Neural progenitor cell (in vitro differentiated cells): ENCODE data around the gene CDHR2. TPM values are rescaled to one million over a fixed set of nuclear protein-coding genes. Genes with fewer than 3 reads are reported as not detected.

Source experiments
- DNase-seq: peaks from one replicate; pipeline ENCODE4 v3.0.0-alpha.2; 2016; ENCODE audit warnings: low spot score
- H2AFZ ChIP-seq: fragments of 200-600 bp; sonication (generic); replicated peaks from 2 replicates; pipeline ENCODE4 v1.6.1; 2016; ENCODE audit warnings: antibody characterized with exemption
- H3F3A ChIP-seq: fragments of 200-600 bp; sonication (generic); 2 replicates; pipeline ENCODE4 v1.6.1; 2016; ENCODE audit warnings: antibody characterized with exemption, low read depth
- H3K27ac ChIP-seq: fragments of 200-600 bp; sonication (generic); 2 replicates; pipeline ENCODE4 v1.5.1; 2016; ENCODE audit warnings: mild to moderate bottlenecking
- H3K27me3 ChIP-seq: fragments of 200-600 bp; sonication (generic); 2 replicates; pipeline ENCODE4 v1.6.1; 2016; ENCODE audit warnings: mild to moderate bottlenecking, moderate library complexity
- H3K36me3 ChIP-seq: fragments of 200-600 bp; sonication (generic); 2 replicates; pipeline ENCODE4 v1.5.1; 2016
- H3K4me1 ChIP-seq: fragments of 200-600 bp; sonication (generic); 2 replicates; pipeline ENCODE4 v1.6.1; 2016; ENCODE audit warnings: mixed run types
- H3K4me2 ChIP-seq: fragments of 200-600 bp; sonication (generic); 2 replicates; pipeline ENCODE4 v1.6.1; 2016
- H3K4me3 ChIP-seq: fragments of 200-600 bp; sonication (generic); 2 replicates; pipeline ENCODE4 v1.5.1; 2016
- H3K79me2 ChIP-seq: fragments of 200-600 bp; sonication (generic); 2 replicates; pipeline ENCODE4 v1.6.1; 2016; ENCODE audit warnings: low read depth
- H3K9ac ChIP-seq: fragments of 200-600 bp; sonication (generic); 2 replicates; pipeline ENCODE4 v1.6.1; 2016
- H3K9me3 ChIP-seq: fragments of 200-600 bp; sonication (generic); 2 replicates; pipeline ENCODE4 v1.5.1; 2016; ENCODE audit warnings: low read depth
- H4K20me1 ChIP-seq: fragments of 200-600 bp; sonication (generic); 2 replicates; pipeline ENCODE4 v1.6.1; 2016; ENCODE audit warnings: low read depth
- H3K27ac Mint-ChIP-seq: 3 replicates; pipeline ENCODE4 v1.8.0; 2021; ENCODE audit warnings: mixed read lengths
- H3K27me3 Mint-ChIP-seq: 2 replicates; pipeline ENCODE4 v1.8.0; 2022; ENCODE audit warnings: low read depth, mild to moderate bottlenecking, inconsistent platforms, moderate library complexity, mixed read lengths; ENCODE audit not compliant: insufficient read depth
- H3K36me3 Mint-ChIP-seq: 3 replicates; pipeline ENCODE4 v1.8.0; 2021; ENCODE audit warnings: mixed read lengths
- H3K4me1 Mint-ChIP-seq: 3 replicates; pipeline ENCODE4 v1.8.0; 2021; ENCODE audit warnings: mixed read lengths
- H3K4me3 Mint-ChIP-seq: 3 replicates; pipeline ENCODE4 v1.8.0; 2021; ENCODE audit warnings: mild to moderate bottlenecking, moderate library complexity, mixed read lengths
- H3K9me3 Mint-ChIP-seq: 3 replicates; pipeline ENCODE4 v1.8.0; 2020; ENCODE audit warnings: mixed read lengths
- EZH2 ChIP-seq: fragments of 200-600 bp; sonication (generic); IDR thresholded peaks from 2 replicates; pipeline ENCODE4 v1.6.1; 2017; ENCODE audit warnings: antibody characterized with exemption, mild to moderate bottlenecking, moderate library complexity
- EZH2phosphoT487 ChIP-seq: fragments of 200-600 bp; sonication (generic); IDR thresholded peaks from 2 replicates; pipeline ENCODE4 v1.6.1; 2017; ENCODE audit warnings: antibody characterized with exemption
- total RNA-seq: library from RNA; depleted of rRNA; stranded (reverse); fragments of >200 nt; gene quantifications from 2 replicates; pipeline ENCODE4 v1.2.3, GENCODE V29; 2015; ENCODE audit warnings: low replicate concordance
- TF ChIP-seq, protein P1 (sequence below): fragments of 200-600 bp; sonication (generic); IDR thresholded peaks from 2 replicates; pipeline ENCODE4 v1.5.1; 2017; ENCODE audit warnings: antibody characterized with exemption, mild to moderate bottlenecking

CDHR2 gene
- total RNA-seq, 1 donor from 2014 or later = not detected

DNA sequence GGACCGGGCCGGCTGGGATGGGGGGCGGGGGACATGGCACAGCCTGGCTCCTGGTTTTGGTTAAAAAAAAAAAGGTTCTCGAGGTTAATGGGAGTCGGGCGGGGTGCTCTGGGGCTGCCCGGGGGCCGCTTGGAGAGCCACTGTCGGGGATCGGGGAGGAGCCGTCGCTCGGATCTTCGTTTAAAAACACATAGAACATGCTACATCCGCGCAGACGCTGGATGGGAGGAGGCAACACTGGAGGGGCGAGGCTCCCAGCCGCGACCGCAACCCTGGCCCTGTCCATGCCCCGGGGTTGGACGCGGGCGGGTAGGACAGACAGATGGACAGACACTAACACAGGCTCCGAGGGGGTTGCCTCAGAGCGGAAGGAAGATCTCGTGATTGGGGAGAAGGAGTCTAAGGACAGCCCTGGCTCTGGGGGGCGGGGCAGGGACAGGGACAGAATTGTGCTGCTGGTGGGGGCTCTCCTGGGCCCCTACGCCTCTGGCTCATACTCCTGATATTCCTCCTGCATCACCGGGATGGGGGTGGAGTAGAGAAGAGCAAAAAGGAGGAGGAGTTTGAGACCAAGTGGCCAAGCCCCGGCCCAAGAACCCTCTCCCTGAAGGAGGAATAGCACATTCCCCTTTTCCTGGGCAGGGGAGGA lies 71.3 kb downstream of the CDHR2 start:
- Histone ChIP-seq H3F3A (peaks cover 14% of the 10 kb centered on the region), H3K9ac (no peak overlapping the region), H4K20me1 (peaks cover 9% of the 10 kb centered on the region), H3K36me3 (no peaks in the 10 kb centered on the region), H3K4me3 (peak overlapping the region; percentile 20), H3K27me3 (peaks cover 77% of the 10 kb centered on the region), H2AFZ (peak overlapping the region; percentile 39), H3K4me1 (peaks cover 8% of the 10 kb centered on the region), H3K79me2 (no peaks in the 10 kb centered on the region), H3K9me3 (no peaks in the 10 kb centered on the region), H3K27ac (no peak overlapping the region), H3K4me2 (peak overlapping the region; percentile 71)
- peaks cover 56% of the 10 kb centered on the region for H3K27me3 Mint-ChIP-seq
- no peak for DNase-seq
- H3K9me3 Mint-ChIP-seq = peaks cover 1% of the 10 kb centered on the region
- peaks cover 17% of the 10 kb centered on the region for H3K4me1 Mint-ChIP-seq
- no peak overlapping the region for H3K27ac Mint-ChIP-seq
- H3K4me3 Mint-ChIP-seq = peak overlapping the region; percentile 77
- H3K36me3 Mint-ChIP-seq = no peaks in the 10 kb centered on the region
- TF ChIP-seq EZH2phosphoT487 = peak; percentile 24
- peak; percentile 93 for TF ChIP-seq EZH2
- TF ChIP-seq, protein P1, sequence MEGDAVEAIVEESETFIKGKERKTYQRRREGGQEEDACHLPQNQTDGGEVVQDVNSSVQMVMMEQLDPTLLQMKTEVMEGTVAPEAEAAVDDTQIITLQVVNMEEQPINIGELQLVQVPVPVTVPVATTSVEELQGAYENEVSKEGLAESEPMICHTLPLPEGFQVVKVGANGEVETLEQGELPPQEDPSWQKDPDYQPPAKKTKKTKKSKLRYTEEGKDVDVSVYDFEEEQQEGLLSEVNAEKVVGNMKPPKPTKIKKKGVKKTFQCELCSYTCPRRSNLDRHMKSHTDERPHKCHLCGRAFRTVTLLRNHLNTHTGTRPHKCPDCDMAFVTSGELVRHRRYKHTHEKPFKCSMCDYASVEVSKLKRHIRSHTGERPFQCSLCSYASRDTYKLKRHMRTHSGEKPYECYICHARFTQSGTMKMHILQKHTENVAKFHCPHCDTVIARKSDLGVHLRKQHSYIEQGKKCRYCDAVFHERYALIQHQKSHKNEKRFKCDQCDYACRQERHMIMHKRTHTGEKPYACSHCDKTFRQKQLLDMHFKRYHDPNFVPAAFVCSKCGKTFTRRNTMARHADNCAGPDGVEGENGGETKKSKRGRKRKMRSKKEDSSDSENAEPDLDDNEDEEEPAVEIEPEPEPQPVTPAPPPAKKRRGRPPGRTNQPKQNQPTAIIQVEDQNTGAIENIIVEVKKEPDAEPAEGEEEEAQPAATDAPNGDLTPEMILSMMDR = no peak

DNA sequence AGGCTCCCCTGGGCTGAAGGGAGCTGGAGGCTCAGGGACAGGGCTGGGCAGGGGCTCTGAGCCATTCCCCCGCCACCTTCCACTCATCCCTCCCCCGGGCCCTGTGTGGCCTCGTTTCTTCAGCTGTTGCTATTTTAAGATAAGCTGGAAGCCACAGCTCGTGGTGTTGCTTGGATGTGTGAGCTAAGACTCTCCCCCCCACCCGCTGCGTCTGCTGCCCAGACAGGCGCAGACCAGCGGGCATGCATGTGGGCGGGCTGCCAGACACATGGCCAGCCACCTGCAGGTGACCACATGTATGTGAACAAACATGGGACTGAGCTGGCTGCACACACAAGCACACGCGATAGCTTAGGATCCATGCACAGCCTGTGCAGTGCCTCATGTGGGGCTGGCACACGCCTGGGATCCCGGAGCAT lies 72.5 kb downstream of the CDHR2 start:
- Mint-ChIP-seq H3K4me1 (peaks cover 21% of the 10 kb centered on the region), H3K27ac (no peak overlapping the region), H3K27me3 (peaks cover 56% of the 10 kb centered on the region), H3K9me3 (peaks cover 3% of the 10 kb centered on the region), H3K36me3 (no peaks in the 10 kb centered on the region), H3K4me3 (no peak overlapping the region)
- Histone ChIP-seq H4K20me1 (peaks cover 9% of the 10 kb centered on the region), H3F3A (peaks cover 14% of the 10 kb centered on the region), H3K27ac (no peak overlapping the region), H3K79me2 (no peaks in the 10 kb centered on the region), H3K36me3 (no peaks in the 10 kb centered on the region), H3K4me1 (peaks cover 8% of the 10 kb centered on the region), H3K4me3 (no peak overlapping the region), H3K9me3 (no peaks in the 10 kb centered on the region), H3K9ac (no peak overlapping the region), H3K27me3 (peaks cover 77% of the 10 kb centered on the region), H3K4me2 (no peak overlapping the region), H2AFZ (no peak overlapping the region)
- DNase-seq = no peak
- TF ChIP-seq EZH2 (no peak), EZH2phosphoT487 (no peak)
- TF ChIP-seq, protein P1 = no peak

DNA sequence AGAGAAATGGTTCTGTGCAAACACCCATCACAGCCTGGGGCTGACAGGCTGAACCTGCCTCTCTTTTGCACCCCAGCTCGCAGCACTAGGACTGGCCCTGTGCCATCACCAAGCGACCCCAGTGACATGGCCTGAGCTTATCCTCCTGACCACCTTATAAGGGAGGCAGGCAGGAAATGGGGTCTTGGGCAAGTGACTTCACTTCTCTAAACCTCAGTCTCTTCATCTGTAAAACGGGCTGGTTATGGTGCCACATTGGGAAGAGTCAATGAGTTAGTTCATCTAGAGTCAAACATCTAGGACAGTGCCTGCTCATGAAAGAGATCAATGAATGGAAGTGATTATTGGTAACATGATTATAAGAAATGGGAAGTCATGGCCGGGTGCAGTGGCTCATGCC lies 75.0 kb downstream of the CDHR2 start:
- Histone ChIP-seq H3K27me3 (peaks cover 77% of the 10 kb centered on the region), H3K79me2 (no peaks in the 10 kb centered on the region), H3K4me3 (no peak overlapping the region), H4K20me1 (peaks cover 18% of the 10 kb centered on the region), H3K9me3 (no peaks in the 10 kb centered on the region), H3K27ac (no peak overlapping the region), H3F3A (peaks cover 22% of the 10 kb centered on the region), H3K4me2 (no peak overlapping the region), H3K9ac (no peak overlapping the region), H3K36me3 (no peaks in the 10 kb centered on the region), H2AFZ (no peak overlapping the region), H3K4me1 (peaks cover 8% of the 10 kb centered on the region)
- H3K4me3 Mint-ChIP-seq = no peak overlapping the region
- no peak overlapping the region for H3K27ac Mint-ChIP-seq
- no peaks in the 10 kb centered on the region for H3K36me3 Mint-ChIP-seq
- DNase-seq = no peak
- peaks cover 65% of the 10 kb centered on the region for H3K27me3 Mint-ChIP-seq
- peaks cover 3% of the 10 kb centered on the region for H3K9me3 Mint-ChIP-seq
- TF ChIP-seq EZH2phosphoT487 = no peak
- TF ChIP-seq EZH2 = no peak
- TF ChIP-seq, protein P1 = no peak
- peaks cover 24% of the 10 kb centered on the region for H3K4me1 Mint-ChIP-seq
